A673 (cell line): ENCODE measurements around the gene DDR2. TPM values are rescaled to one million over a fixed set of nuclear protein-coding genes. Genes with fewer than 3 reads are reported as not detected.

Source experiments
- BruUV-seq: library from RNA; stranded (reverse); fragments of 400-500 nt; replicated peaks from 2 replicates; lab custom pipeline; 2021; lab: Mats Ljungman, UMichigan
- CTCF ChIA-PET: fragments of 300-600 bp; sonication (Branson Sonifier 250); formaldehyde crosslinking; loops from one replicate; lab custom pipeline; 2022; ENCODE audit warnings: antibody characterized with exemption; lab: Charles Lee
- POLR2A ChIA-PET: fragments of 300-600 bp; sonication (Branson Sonifier 250); formaldehyde crosslinking; loops from one replicate; lab custom pipeline; 2022; ENCODE audit warnings: antibody characterized with exemption; ENCODE audit not compliant: low non-redundant PET; lab: Charles Lee
- DNase-seq: peaks from one replicate; pipeline ENCODE4 v3.0.0-alpha.2; 2015; ENCODE audit warnings: low spot score
- H3K27ac ChIP-seq: fragments of 200-600 bp; sonication (generic); 2 replicates; pipeline ENCODE4 v1.5.1; 2016; ENCODE audit warnings: mixed run types, low read depth, mild to moderate bottlenecking, mixed read lengths, antibody characterized with exemption, low read length; ENCODE audit not compliant: poor library complexity, severe bottlenecking
- H3K27me3 ChIP-seq: fragments of 200-600 bp; sonication (generic); replicated peaks from 2 replicates; pipeline ENCODE4 v1.6.1; 2017; ENCODE audit warnings: mixed run types, low read depth, mild to moderate bottlenecking, mixed read lengths, antibody characterized with exemption, low read length; ENCODE audit not compliant: insufficient read depth, poor library complexity
- H3K36me3 ChIP-seq: fragments of 200-600 bp; sonication (generic); 2 replicates; pipeline ENCODE4 v1.6.1; 2016; ENCODE audit warnings: mixed run types, mild to moderate bottlenecking, mixed read lengths, antibody characterized with exemption, low read length; ENCODE audit not compliant: insufficient read depth, poor library complexity, severe bottlenecking
- H3K4me1 ChIP-seq: fragments of 200-600 bp; sonication (generic); 2 replicates; pipeline ENCODE4 v1.6.1; 2017; ENCODE audit warnings: mixed run types, mild to moderate bottlenecking, mixed read lengths, antibody characterized with exemption, low read length; ENCODE audit not compliant: insufficient read depth, poor library complexity, severe bottlenecking
- H3K4me3 ChIP-seq: fragments of 200-600 bp; sonication (generic); 2 replicates; pipeline ENCODE4 v1.5.1; 2016; ENCODE audit warnings: low read depth, mixed run types, mild to moderate bottlenecking, mixed read lengths, low read length; ENCODE audit not compliant: poor library complexity, severe bottlenecking
- H3K9me3 ChIP-seq: fragments of 200-600 bp; sonication (generic); 2 replicates; pipeline ENCODE4 v1.6.1; 2016; ENCODE audit warnings: mixed run types, low read depth, mild to moderate bottlenecking, mixed read lengths, antibody characterized with exemption, low read length; ENCODE audit not compliant: poor library complexity, severe bottlenecking
- CTCF ChIP-seq: fragments of 300-800, 200-600 bp; sonication (generic); conservative IDR thresholded peaks from 2 replicates; pipeline ENCODE4 v1.5.1; 2017; ENCODE audit warnings: low read depth, mild to moderate bottlenecking, antibody characterized with exemption, low read length, moderate library complexity, mixed read lengths
- EZH2 ChIP-seq: fragments of 200-600 bp; sonication (generic); IDR thresholded peaks from 2 replicates; pipeline ENCODE4 v1.6.1; 2017; ENCODE audit warnings: borderline replicate concordance, low read depth, mild to moderate bottlenecking, mixed read lengths, antibody characterized with exemption, low read length; ENCODE audit not compliant: poor library complexity, severe bottlenecking
- intact Hi-C: fragments of 100-400 bp; cut with micrococcal nuclease; formaldehyde crosslinking; loops from one replicate; pipeline ENCODE4 v1.10.0; 2022; ENCODE audit not compliant: unreplicated experiment
- total RNA-seq: library from RNA; stranded (reverse); gene quantifications from 2 replicates; pipeline ENCODE4 v1.2.3, GENCODE V29; 2021

The DDR2 gene
- total RNA-seq, 1 experiment from 2014 or later, result 121 TPM

- Histone ChIP-seq H3K4me3 (no peak overlapping the region), H3K36me3 (peaks cover 21% of the 10 kb centered on the region), H3K27ac (no peak overlapping the region), H3K27me3 (no peaks in the 10 kb centered on the region), H3K4me1 (peaks cover 29% of the 10 kb centered on the region), H3K9me3 (no peaks in the 10 kb centered on the region)
- intact Hi-C loops, result no loop called here
- no peak for TF ChIP-seq CTCF
- no peak for TF ChIP-seq EZH2
- POLR2A ChIA-PET, result no interaction called here
- no peak for DNase-seq
- no TSS peak for BruUV-seq
- CTCF ChIA-PET, result no interaction called here
Measured at GRCh38 chr1:162709132-162709860, 77.0 kb downstream of the DDR2 start.

GRCh38 chr1:162709870-162710269 is 77.6 kb downstream of the DDR2 start:
- ChIA-PET POLR2A (no interaction called here), CTCF (no interaction called here)
- peaks cover 17% of the 10 kb centered on the region for H3K36me3 ChIP-seq
- intact Hi-C loops, result no loop called here
- TF ChIP-seq CTCF (no peak), EZH2 (no peak)
- H3K27me3 ChIP-seq, result no peaks in the 10 kb centered on the region
- no peak for DNase-seq
- no TSS peak for BruUV-seq
- peaks cover 29% of the 10 kb centered on the region for H3K4me1 ChIP-seq
- H3K9me3 ChIP-seq, result no peaks in the 10 kb centered on the region
- H3K27ac ChIP-seq, result peak overlapping the region; percentile 65
- no peak overlapping the region for H3K4me3 ChIP-seq

GRCh38 chr1:162710345-162710744 is 78.1 kb downstream of the DDR2 start:
- no peaks in the 10 kb centered on the region for H3K27me3 ChIP-seq
- no peak for DNase-seq
- H3K9me3 ChIP-seq, result no peaks in the 10 kb centered on the region
- H3K4me3 ChIP-seq, result no peak overlapping the region
- TF ChIP-seq CTCF, result no peak
- TF ChIP-seq EZH2, result no peak
- BruUV-seq, result no TSS peak
- ChIA-PET CTCF (no interaction called here), POLR2A (no interaction called here)
- H3K36me3 ChIP-seq, result peaks cover 12% of the 10 kb centered on the region
- intact Hi-C loops, result no loop called here
- H3K4me1 ChIP-seq, result peaks cover 29% of the 10 kb centered on the region
- peak overlapping the region; percentile 65 for H3K27ac ChIP-seq
